OCI-LY7 (cell line): ENCODE measurements around the gene ALPK3. TPM values are rescaled to one million over a fixed set of nuclear protein-coding genes. Genes with fewer than 3 reads are reported as not detected.

Experiments used
- BruUV-seq: library from RNA; stranded (reverse); fragments of 400-500 nt; replicated peaks from 2 replicates; lab custom pipeline; 2021; lab: Mats Ljungman, UMichigan
- CTCF ChIA-PET: fragments of 300-600 bp; sonication (Branson Sonifier 250); formaldehyde crosslinking; loops from one replicate; lab custom pipeline; 2022; ENCODE audit warnings: antibody characterized with exemption; ENCODE audit not compliant: unreplicated experiment; lab: Charles Lee
- POLR2A ChIA-PET: fragments of 300-600 bp; sonication (Branson Sonifier 250); formaldehyde crosslinking; loops from one replicate; lab custom pipeline; 2022; ENCODE audit warnings: antibody characterized with exemption; lab: Charles Lee
- DNase-seq: peaks from one replicate; pipeline ENCODE4 v3.0.0-alpha.2; 2015; ENCODE audit warnings: low spot score
- H2AFZ ChIP-seq: fragments of 200-600 bp; sonication (generic), shearing (Covaris generic); 2 replicates; pipeline ENCODE4 v1.6.1; 2014; ENCODE audit warnings: mild to moderate bottlenecking, antibody characterized with exemption, low read length, moderate library complexity
- H3K27ac ChIP-seq: fragments of 200-600 bp; sonication (generic); 2 replicates; pipeline ENCODE4 v1.5.1; 2014; ENCODE audit warnings: mixed run types, low read depth, mild to moderate bottlenecking, moderate library complexity, low read length, inconsistent platforms; ENCODE audit not compliant: poor library complexity, severe bottlenecking
- H3K36me3 ChIP-seq: fragments of 200-600 bp; sonication (generic); 2 replicates; pipeline ENCODE4 v1.6.1; 2014; ENCODE audit warnings: mild to moderate bottlenecking, antibody characterized with exemption, low read length, moderate library complexity, mixed read lengths; ENCODE audit not compliant: insufficient read depth
- H3K4me1 ChIP-seq: fragments of 200-600 bp; sonication (generic); 2 replicates; pipeline ENCODE4 v1.5.1; 2014; ENCODE audit warnings: mild to moderate bottlenecking, low read length; ENCODE audit not compliant: insufficient read depth, poor library complexity, severe bottlenecking
- H3K4me2 ChIP-seq: fragments of 200-600 bp; sonication (generic); 2 replicates; pipeline ENCODE4 v1.6.1; 2014; ENCODE audit warnings: mild to moderate bottlenecking, low read length
- H3K4me3 ChIP-seq: fragments of 200-600 bp; sonication (generic); 2 replicates; pipeline ENCODE4 v1.5.1; 2014; ENCODE audit warnings: mild to moderate bottlenecking, low read depth, low read length; ENCODE audit not compliant: poor library complexity, severe bottlenecking
- H3K79me2 ChIP-seq: fragments of 200-600 bp; sonication (generic); 2 replicates; pipeline ENCODE4 v1.6.1; 2016; ENCODE audit warnings: low read depth, mild to moderate bottlenecking, low read length, moderate library complexity, mixed read lengths; ENCODE audit not compliant: insufficient read depth
- H3K9me2 ChIP-seq: fragments of 200-600 bp; sonication (generic); 2 replicates; pipeline ENCODE4 v1.6.1; 2016; ENCODE audit warnings: mild to moderate bottlenecking, low read length, mixed read lengths; ENCODE audit not compliant: insufficient read depth
- H3K9me3 ChIP-seq: fragments of 200-600 bp; sonication (generic); 2 replicates; pipeline ENCODE4 v1.6.1; 2014; ENCODE audit warnings: mild to moderate bottlenecking, mixed run types, low read length, mixed read lengths
- H4K20me1 ChIP-seq: fragments of 200-600 bp; sonication (generic); 2 replicates; pipeline ENCODE4 v1.6.1; 2014; ENCODE audit warnings: mild to moderate bottlenecking, antibody characterized with exemption, low read length, moderate library complexity, mixed read lengths; ENCODE audit not compliant: insufficient read depth
- EZH2phosphoT487 ChIP-seq: fragments of 200-600 bp; sonication (generic); IDR thresholded peaks from 2 replicates; pipeline ENCODE4 v1.6.1; 2018; ENCODE audit warnings: low read depth, borderline replicate concordance, mild to moderate bottlenecking, mixed run types, antibody characterized with exemption, low read length, moderate library complexity, mixed read lengths
- intact Hi-C: fragments of 100-400 bp; cut with micrococcal nuclease; formaldehyde crosslinking; loops from one replicate; pipeline ENCODE4 v1.10.0; 2022; ENCODE audit not compliant: unreplicated experiment
- total RNA-seq, 2 experiments: library from RNA; depleted of rRNA in 1 of 2; stranded (reverse); fragments of >200 nt in 1 of 2; shearing (Covaris generic) in 1 of 2; gene quantifications; 2 replicates each; pipeline ENCODE4 v1.2.3, GENCODE V29; 2014 to 2022
- TF ChIP-seq, protein P1 (sequence below): fragments of 200-600 bp; sonication (generic); conservative IDR thresholded peaks from 2 replicates; pipeline ENCODE4 v1.5.1; 2014; ENCODE audit warnings: mild to moderate bottlenecking, antibody characterized with exemption, low read length, moderate library complexity, mixed read lengths

Gene ALPK3
- total RNA-seq, 2 experiments from 2014 or later: 0.16 to 0.23 TPM

DNA sequence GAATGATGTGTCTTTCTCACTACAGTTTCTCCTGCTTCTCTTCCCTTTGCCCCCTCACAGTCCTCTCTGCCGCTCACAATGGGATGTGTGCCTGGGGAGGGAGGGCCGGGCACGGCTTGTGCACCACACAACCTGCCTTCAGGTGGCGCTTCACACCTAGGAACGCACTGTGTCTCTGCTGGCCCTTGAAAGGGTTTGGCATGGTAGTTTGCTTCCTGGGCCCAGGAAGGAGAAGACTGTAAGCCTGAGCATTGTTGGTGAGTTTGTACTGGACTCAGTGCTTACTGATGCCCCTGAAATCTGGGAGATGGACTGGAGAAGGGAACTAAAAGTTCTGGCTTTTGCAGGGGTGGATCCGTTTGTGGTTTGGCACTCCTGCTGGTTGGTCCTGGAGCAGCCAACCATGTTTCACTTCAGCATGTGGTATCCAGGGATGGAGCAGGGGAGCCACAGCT, 9.2 kb downstream of the ALPK3 start:
- Histone ChIP-seq H3K4me2 (no peak overlapping the region), H3K4me1 (no peaks in the 10 kb centered on the region), H3K9me2 (no peaks in the 10 kb centered on the region), H3K36me3 (no peaks in the 10 kb centered on the region), H4K20me1 (no peaks in the 10 kb centered on the region), H3K27ac (no peak overlapping the region), H3K4me3 (no peak overlapping the region), H3K9me3 (no peaks in the 10 kb centered on the region), H2AFZ (no peak overlapping the region), H3K79me2 (no peaks in the 10 kb centered on the region)
- TF ChIP-seq, protein P1, sequence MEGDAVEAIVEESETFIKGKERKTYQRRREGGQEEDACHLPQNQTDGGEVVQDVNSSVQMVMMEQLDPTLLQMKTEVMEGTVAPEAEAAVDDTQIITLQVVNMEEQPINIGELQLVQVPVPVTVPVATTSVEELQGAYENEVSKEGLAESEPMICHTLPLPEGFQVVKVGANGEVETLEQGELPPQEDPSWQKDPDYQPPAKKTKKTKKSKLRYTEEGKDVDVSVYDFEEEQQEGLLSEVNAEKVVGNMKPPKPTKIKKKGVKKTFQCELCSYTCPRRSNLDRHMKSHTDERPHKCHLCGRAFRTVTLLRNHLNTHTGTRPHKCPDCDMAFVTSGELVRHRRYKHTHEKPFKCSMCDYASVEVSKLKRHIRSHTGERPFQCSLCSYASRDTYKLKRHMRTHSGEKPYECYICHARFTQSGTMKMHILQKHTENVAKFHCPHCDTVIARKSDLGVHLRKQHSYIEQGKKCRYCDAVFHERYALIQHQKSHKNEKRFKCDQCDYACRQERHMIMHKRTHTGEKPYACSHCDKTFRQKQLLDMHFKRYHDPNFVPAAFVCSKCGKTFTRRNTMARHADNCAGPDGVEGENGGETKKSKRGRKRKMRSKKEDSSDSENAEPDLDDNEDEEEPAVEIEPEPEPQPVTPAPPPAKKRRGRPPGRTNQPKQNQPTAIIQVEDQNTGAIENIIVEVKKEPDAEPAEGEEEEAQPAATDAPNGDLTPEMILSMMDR: peak; percentile 75
- no peak for TF ChIP-seq EZH2phosphoT487
- CTCF ChIA-PET: no interaction called here
- intact Hi-C loops: loop anchor here (5.0 kb wide), 3 partner anchors 39 to 229 kb away; no protein-coding TSS in a partner anchor
- BruUV-seq: no TSS peak
- DNase-seq: peak; percentile 47
- POLR2A ChIA-PET: interaction anchor here (1.5 kb wide), 1 partner anchor 10 kb away, joined by 3 read pairs; no protein-coding TSS in a partner anchor

DNA sequence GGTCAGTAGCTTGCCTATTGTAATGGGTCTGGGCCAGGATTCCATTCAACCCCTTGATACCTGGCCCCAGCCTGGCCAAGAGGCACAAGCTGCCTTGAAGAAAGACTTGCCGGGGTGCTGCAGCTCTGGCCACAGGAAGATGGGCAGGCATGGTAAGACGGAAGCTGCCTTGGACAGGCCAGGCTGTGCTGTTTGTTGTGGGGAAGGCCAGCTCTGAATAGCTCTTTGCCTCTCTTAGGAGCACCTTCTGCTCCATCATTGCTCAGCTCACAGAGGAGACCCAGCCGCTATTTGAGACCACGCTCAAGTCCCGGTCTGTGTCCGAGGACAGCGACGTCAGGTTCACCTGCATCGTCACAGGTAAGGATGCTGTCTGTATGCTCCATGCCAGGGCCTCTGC, 10.1 kb downstream of the ALPK3 start:
- no TSS peak for BruUV-seq
- H3K79me2 ChIP-seq: no peaks in the 10 kb centered on the region
- H2AFZ ChIP-seq: no peak overlapping the region
- no peaks in the 10 kb centered on the region for H3K36me3 ChIP-seq
- intact Hi-C loops: loop anchor here (5.0 kb wide), 3 partner anchors 40 to 230 kb away; no protein-coding TSS in a partner anchor
- no peak overlapping the region for H3K27ac ChIP-seq
- H3K9me3 ChIP-seq: no peaks in the 10 kb centered on the region
- POLR2A ChIA-PET: interaction anchor here (0.6 to 1.5 kb wide), 2 partner anchors 9 to 195 kb away, joined by 3 read pairs; no protein-coding TSS in a partner anchor
- no peaks in the 10 kb centered on the region for H3K4me1 ChIP-seq
- no peaks in the 10 kb centered on the region for H4K20me1 ChIP-seq
- no peak overlapping the region for H3K4me2 ChIP-seq
- no peak for DNase-seq
- H3K4me3 ChIP-seq: no peak overlapping the region
- no peaks in the 10 kb centered on the region for H3K9me2 ChIP-seq
- TF ChIP-seq EZH2phosphoT487: no peak
- TF ChIP-seq, protein P1: no peak
- CTCF ChIA-PET: no interaction called here
